ENCODE measurements around the gene NECAB2.

Gene NECAB2

DNA sequence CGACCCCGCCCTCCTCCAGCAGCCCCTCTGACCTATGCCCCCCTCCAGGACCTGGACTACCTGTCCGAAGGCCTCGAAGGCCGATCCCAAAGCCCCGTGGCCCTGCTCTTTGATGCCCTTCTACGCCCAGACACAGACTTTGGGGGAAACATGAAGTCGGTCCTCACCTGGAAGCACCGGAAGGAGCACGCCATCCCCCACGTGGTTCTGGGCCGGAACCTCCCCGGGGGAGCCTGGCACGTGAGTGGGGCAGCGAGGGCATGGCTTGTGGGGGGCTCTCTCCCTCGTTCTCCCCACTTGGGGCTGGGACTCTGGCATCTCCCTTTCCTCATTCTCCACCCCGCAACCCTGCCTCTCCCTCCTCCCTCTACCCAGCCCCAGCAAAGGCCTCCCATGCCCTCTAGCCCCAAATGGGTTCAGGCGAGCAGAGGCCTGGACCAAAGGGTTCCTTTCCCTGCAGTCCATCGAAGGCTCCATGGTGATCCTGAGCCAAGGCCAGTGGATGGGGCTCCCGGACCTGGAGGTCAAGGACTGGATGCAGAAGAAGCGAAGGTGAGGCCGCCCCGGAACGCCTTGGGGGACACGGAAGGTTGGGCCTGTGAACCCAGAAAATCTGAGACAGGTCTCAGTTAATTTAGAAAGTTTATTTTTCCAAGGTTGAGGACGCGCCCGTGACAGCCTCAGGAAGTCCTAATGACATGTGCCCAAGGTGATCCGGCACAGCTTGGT is 7.4 kb upstream of the NECAB2 start:
- no peak for TF ChIP-seq EZH2phosphoT487 (IDR thresholded peaks at IDR 0.05; ENCODE audit: borderline replicate concordance, low read length)
- TF ChIP-seq, protein P1, sequence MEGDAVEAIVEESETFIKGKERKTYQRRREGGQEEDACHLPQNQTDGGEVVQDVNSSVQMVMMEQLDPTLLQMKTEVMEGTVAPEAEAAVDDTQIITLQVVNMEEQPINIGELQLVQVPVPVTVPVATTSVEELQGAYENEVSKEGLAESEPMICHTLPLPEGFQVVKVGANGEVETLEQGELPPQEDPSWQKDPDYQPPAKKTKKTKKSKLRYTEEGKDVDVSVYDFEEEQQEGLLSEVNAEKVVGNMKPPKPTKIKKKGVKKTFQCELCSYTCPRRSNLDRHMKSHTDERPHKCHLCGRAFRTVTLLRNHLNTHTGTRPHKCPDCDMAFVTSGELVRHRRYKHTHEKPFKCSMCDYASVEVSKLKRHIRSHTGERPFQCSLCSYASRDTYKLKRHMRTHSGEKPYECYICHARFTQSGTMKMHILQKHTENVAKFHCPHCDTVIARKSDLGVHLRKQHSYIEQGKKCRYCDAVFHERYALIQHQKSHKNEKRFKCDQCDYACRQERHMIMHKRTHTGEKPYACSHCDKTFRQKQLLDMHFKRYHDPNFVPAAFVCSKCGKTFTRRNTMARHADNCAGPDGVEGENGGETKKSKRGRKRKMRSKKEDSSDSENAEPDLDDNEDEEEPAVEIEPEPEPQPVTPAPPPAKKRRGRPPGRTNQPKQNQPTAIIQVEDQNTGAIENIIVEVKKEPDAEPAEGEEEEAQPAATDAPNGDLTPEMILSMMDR (IDR thresholded peaks at IDR 0.05; ENCODE audit: low read depth, low read length, poor library complexity, severe bottlenecking) = no peak

DNA sequence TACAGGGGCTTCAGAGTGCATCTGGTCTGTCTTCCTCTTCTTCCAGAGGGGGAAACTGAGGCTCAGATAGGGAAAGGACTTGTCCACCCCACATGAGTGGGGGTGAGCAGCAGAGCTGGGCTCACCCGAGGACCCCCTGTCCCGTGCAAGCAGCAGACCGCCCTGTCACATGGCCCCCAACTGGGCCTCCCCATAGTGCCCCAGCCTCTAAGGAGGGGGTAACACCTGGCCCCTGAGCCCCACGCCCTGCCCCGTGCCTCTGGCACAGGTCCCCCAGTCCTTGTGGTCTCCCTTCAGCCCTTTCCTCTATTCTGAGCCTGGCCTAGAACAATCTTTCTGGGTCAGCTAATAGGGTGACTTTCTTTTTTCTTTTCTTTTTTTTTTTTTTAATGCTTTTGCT is 6.5 kb upstream of the NECAB2 start:
- Histone ChIP-seq H3K79me2 (ENCODE audit: control insufficient read depth, low read length) (no peaks in the 10 kb centered on the region), H3K4me2 (ENCODE audit: low read length) (no peak overlapping the region), H3F3A (ENCODE audit: control insufficient read depth, insufficient read depth) (no peaks in the 10 kb centered on the region), H3K27me3 (ENCODE audit: control insufficient read depth, low read length) (no peaks in the 10 kb centered on the region), H3K27ac (ENCODE audit: low read depth, low read length) (no peak overlapping the region), H3K36me3 (ENCODE audit: control insufficient read depth, low read length) (no peaks in the 10 kb centered on the region), H3K4me1 (ENCODE audit: control insufficient read depth, low read length) (no peaks in the 10 kb centered on the region), H4K20me1 (ENCODE audit: control insufficient read depth, insufficient read depth, low read depth, low read length) (no peaks in the 10 kb centered on the region), H3K4me3 (ENCODE audit: low read length) (no peak overlapping the region), H3K9me3 (ENCODE audit: control insufficient read depth, insufficient read depth, low read length) (no peaks in the 10 kb centered on the region), H3K9me2 (replicated peaks; ENCODE audit: control insufficient read depth, low read length) (no peaks in the 10 kb centered on the region)
- TF ChIP-seq, protein P1 (IDR thresholded peaks at IDR 0.05; ENCODE audit: low read depth, low read length, poor library complexity, severe bottlenecking) = no peak
- TF ChIP-seq EZH2phosphoT487 (IDR thresholded peaks at IDR 0.05; ENCODE audit: borderline replicate concordance, low read length) = no peak

More for the DNA sequence above, 7.4 kb upstream of the NECAB2 start:
- H3K4me3 ChIP-seq (ENCODE audit: low read length) = no peak overlapping the region
- no peaks in the 10 kb centered on the region for H3K79me2 ChIP-seq (ENCODE audit: control insufficient read depth, low read length)
- no peaks in the 10 kb centered on the region for H3K9me3 ChIP-seq (ENCODE audit: control insufficient read depth, insufficient read depth, low read length)
- no peak overlapping the region for H3K27ac ChIP-seq (ENCODE audit: low read depth, low read length)
- no peaks in the 10 kb centered on the region for H3K27me3 ChIP-seq (ENCODE audit: control insufficient read depth, low read length)
- H3F3A ChIP-seq (ENCODE audit: control insufficient read depth, insufficient read depth) = no peaks in the 10 kb centered on the region
- no peak overlapping the region for H3K4me2 ChIP-seq (ENCODE audit: low read length)
- H4K20me1 ChIP-seq (ENCODE audit: control insufficient read depth, insufficient read depth, low read depth, low read length) = no peaks in the 10 kb centered on the region
- no peaks in the 10 kb centered on the region for H3K36me3 ChIP-seq (ENCODE audit: control insufficient read depth, low read length)
- H3K4me1 ChIP-seq (ENCODE audit: control insufficient read depth, low read length) = no peaks in the 10 kb centered on the region
- H3K9me2 ChIP-seq (replicated peaks; ENCODE audit: control insufficient read depth, low read length) = no peaks in the 10 kb centered on the region

DNA sequence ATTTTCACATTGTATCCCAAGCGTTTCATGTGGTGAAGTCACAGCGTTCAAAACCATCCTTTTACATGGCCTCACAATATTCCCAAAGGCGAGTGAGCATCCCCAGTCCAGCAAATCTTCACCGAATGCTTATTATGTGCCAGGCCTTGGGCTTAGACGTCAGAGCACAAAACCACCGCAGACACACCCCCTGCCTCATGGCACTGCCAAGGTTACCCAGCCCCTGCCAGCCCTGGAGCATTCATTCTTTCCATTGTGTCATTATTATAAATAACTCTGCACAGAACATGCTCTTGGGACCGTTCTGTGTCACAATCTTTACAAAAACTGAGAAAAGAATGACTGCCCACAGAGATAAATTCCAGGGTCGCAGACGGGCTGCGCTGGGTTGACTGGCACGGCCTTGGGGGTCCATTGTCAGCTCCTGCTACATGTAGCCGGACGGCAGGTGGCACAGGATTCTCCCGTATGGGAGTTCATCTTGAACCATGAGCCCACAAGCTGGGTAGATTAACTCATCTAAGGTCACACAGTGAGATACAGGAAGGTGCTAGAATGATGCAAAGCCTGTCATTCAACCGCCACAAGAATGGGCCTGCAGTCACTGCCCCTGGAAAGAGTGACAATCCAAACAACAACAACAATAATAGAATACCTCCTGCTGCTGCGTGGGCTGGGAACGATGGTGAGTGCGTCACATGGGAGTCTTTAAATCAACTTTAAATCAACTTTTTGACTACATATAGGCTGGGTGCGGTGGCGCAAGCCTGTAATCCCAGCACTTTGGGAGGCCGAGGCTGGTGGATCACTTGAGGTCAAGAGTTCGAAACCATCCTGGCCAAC is 4.5 kb upstream of the NECAB2 start:
- no peaks in the 10 kb centered on the region for H3K27me3 ChIP-seq (ENCODE audit: control insufficient read depth, low read length)
- H4K20me1 ChIP-seq (ENCODE audit: control insufficient read depth, insufficient read depth, low read depth, low read length) = no peaks in the 10 kb centered on the region
- no peaks in the 10 kb centered on the region for H3K36me3 ChIP-seq (ENCODE audit: control insufficient read depth, low read length)
- H3F3A ChIP-seq (ENCODE audit: control insufficient read depth, insufficient read depth) = no peaks in the 10 kb centered on the region
- no peaks in the 10 kb centered on the region for H3K4me1 ChIP-seq (ENCODE audit: control insufficient read depth, low read length)
- H3K79me2 ChIP-seq (ENCODE audit: control insufficient read depth, low read length) = no peaks in the 10 kb centered on the region
- no peaks in the 10 kb centered on the region for H3K9me3 ChIP-seq (ENCODE audit: control insufficient read depth, insufficient read depth, low read length)
- H3K4me3 ChIP-seq (ENCODE audit: low read length) = no peak overlapping the region
- no peaks in the 10 kb centered on the region for H3K9me2 ChIP-seq (replicated peaks; ENCODE audit: control insufficient read depth, low read length)
- no peak overlapping the region for H3K27ac ChIP-seq (ENCODE audit: low read depth, low read length)
- no peak overlapping the region for H3K4me2 ChIP-seq (ENCODE audit: low read length)
- TF ChIP-seq EZH2phosphoT487 (IDR thresholded peaks at IDR 0.05; ENCODE audit: borderline replicate concordance, low read length) = no peak
- TF ChIP-seq, protein P1 (IDR thresholded peaks at IDR 0.05; ENCODE audit: low read depth, low read length, poor library complexity, severe bottlenecking) = no peak

All from DOHH2 (cell line).